GOT3 (cell line): Measurements from ENCODE around the gene CA7.
"Not testable (repeated sequence)": the region's sequence is repeated elsewhere in the genome, so short reads cannot be mapped to it uniquely, and the experiment has no call there.

Experiments
- DNase-seq: peaks from one replicate; lab custom pipeline; 2025; ENCODE audit warnings: mixed read lengths; lab: John Stamatoyannopoulos, UW

Gene CA7

DNA sequence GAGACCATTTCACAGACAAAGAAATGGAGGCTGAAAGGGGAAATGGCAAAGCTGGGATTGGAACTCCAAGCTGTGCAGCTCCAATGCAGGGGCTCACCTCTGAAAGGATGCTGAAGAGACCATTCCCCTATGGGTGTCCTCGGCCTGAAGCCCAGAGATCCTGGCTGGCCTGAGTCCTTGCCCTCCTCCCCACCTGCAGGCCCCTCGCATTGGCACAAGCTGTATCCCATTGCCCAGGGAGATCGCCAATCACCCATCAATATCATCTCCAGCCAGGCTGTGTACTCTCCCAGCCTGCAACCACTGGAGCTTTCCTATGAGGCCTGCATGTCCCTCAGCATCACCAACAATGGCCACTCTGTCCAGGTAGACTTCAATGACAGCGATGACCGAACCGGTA lies 2.6 kb downstream of the CA7 start:
- DNase-seq: no peak

GRCh38 chr16:66847533-66848067 lies 3.4 kb downstream of the CA7 start:
- no peak for DNase-seq

GRCh38 chr16:66848172-66848571 lies 4.0 kb downstream of the CA7 start:
- no peak for DNase-seq

DNA sequence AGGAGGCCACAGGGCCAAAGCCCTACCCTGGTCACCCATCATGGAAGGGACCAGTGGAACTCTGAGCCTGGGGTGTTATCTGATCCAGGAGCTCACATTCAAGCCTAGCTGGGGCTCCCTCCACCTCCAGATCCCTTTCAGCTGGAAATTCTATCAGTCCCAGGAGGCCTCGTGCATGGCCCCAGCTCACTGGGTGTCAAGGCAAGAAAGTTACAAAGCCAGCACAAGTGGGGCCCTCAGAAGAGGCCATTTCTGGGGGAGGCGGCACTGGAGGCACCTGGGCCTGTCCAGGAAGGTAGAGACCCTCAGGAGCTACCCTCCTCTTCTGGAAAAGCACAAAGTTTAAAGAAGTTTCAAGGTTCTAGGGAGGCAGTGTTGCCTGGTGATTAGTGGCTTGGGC lies 4.8 kb downstream of the CA7 start:
- DNase-seq: no peak

DNA sequence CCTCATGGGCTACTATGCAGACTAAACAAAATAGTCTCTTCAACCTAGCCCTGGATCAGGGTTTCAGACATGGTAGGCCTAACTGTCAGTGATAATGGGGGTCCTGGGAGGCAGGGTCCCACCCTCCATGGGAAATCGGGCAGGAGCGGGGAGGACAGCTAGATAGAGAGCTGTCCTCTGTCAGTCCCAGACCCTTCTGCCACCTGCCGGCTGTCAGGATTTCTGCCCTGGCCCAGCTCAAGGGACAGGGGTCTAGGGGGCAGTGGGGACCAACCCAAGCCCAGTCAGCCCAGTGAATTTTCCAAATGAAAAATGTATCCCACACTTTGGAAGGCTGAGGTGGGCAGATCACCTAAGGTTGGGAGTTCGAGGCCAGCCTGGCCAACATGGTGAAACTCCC lies 5.3 kb downstream of the CA7 start:
- no peak for DNase-seq

DNA sequence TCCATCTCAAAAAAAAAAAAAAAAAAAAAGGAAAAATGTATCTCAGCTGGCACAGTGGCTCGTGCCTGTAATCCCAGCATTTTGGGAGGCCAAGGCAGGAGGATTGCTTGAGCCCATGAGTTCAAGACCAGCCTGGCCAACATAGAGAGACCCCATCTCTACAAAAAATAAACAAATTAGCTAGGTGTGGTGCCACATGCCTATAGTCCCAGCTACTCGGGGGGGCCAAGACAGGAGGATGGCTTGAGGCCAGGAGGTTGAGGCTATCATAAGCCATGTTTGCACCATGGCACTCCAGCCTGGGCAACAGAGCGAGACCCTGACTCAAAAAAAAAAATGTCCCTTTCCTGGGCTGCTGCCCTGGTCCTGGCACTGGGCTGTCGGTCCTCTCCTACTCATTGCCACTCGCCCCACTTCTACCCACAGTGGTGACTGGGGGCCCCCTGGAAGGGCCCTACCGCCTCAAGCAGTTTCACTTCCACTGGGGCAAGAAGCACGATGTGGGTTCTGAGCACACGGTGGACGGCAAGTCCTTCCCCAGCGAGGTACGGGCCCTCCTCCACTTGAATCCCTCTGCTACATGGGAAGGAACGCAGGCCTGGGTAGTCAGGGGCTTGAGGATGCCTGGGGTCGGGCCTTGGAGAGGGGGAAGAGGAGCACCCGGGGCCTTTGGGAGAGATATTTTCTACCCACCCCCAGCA lies 6.1 kb downstream of the CA7 start:
- no peak for DNase-seq

DNA sequence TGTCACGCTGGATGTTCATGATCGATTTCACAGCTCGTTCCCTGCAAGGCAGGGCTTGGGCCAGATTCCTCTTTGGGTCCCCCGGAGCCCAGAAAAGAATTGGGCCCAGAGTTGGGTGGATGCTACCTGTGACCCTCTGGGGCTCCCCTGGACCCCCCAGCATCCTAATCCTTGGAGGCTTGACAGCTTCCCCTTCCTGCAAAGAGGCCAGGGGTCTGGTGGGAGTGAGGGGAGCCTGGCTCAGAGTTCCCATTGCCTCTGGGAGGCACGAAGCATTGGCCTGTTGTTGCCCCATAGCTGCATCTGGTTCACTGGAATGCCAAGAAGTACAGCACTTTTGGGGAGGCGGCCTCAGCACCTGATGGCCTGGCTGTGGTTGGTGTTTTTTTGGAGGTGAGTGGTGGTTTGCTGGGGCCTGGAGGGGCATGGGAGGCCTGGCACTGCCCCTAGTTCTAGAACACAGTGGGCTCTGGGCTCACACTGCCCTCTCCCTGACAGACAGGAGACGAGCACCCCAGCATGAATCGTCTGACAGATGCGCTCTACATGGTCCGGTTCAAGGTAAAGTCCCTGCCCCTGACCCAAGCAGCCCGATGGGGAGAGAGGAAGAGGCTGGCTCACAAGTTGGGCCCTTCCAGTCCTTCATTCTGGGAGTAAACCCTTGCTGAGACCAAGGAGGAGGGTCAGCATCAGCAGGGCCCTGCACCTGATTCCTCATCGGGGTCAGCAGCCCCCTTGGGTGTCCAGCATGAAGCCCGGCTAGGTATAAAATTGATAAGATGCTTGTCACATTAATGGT lies 7.2 kb downstream of the CA7 start:
- no peak for DNase-seq

- no peak for DNase-seq
Measured at GRCh38 chr16:66853261-66854139, 9.3 kb downstream of the CA7 start.

DNA sequence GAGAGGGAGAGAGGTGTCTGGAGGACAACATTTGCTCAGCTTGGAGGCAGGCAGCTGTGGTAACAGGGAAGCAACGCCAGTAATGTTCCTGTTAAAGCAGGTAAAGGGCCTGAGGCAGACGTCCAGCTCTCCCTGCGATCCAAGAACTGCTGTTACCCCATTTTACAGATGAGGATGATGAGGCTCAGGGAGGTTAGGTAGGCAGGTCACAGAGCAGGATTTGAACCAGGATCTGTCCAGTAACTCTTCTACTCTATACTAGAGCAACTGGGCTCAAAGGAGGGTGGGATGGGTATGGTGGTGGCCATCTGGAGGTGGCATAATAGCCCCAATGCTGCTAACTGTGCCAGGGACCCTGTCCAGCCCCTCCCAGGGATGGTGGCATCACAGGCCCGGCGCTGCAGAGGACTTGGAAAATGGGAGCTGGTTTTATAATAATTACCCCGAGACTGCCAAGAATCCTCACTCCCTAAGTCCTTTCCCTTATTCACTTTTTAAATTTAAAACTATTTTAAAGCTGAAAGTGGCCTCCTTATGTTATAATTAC lies 12.0 kb downstream of the CA7 start:
- no peak for DNase-seq

DNA sequence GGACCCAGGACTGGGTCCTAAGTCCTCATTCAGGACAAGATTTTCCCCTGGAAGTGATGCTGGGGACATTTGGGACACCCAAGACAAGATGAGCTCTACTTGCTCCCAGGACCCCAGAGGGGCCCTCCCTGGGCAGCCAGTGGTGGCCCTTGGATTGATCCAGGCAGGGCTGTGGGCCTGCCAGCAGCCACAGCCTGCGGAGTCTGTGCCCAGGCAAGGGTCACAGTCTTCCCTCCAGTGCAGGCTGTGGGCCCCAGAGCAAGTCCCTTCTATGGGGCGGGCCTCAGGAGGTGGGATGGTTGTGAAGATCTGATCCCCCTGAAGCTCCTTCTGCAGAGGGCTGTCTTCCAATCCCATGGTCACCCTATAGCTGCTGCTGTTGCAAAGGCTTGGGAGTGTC lies 12.6 kb downstream of the CA7 start:
- no peak for DNase-seq

DNA sequence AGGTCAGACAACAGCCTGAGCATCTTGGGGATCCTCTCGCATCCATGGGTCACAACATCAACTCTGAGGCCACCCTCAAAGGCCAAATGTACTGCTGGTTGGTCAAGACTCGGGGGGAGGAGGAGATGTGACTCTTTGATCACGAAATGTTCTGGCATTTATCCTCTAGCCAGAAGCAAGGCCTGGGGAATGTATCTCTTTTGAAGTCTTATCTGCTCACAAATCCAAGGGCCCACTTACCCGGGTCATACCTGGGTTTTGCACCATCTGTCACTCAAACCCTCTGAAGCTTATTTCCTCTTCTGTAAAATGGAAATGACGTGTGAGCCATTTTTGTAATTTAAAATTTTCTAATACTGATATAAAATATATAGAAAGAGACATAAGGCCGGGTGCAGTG lies 13.2 kb downstream of the CA7 start:
- DNase-seq: no peak

GRCh38 chr16:66858740-66859396 lies 14.7 kb downstream of the CA7 start:
- no peak for DNase-seq

- DNase-seq: no peak
Measured at GRCh38 chr16:66859397-66860068, 15.3 kb downstream of the CA7 start.

GRCh38 chr16:66862023-66862520 lies 17.9 kb downstream of the CA7 start:
- no peak for DNase-seq

DNA sequence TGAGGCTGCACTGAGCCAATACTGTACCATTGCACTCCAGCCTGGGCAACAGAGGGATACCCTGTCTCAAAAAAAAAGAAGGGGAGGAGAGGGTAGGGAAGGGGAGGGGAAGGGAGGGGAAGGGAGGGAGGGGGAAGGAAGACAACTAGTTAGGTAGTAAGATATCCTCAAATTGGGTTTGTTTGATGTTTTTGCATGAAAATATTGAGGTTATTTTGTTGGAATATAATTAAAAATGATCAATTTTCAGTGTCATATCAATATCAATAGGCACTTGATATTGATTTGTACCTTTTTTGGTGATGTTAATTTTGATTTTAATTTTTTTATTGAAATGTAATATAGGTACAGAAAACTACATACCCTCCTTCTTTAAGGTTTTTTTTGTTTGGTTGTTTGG lies 19.5 kb downstream of the CA7 start:
- no peak for DNase-seq

DNA sequence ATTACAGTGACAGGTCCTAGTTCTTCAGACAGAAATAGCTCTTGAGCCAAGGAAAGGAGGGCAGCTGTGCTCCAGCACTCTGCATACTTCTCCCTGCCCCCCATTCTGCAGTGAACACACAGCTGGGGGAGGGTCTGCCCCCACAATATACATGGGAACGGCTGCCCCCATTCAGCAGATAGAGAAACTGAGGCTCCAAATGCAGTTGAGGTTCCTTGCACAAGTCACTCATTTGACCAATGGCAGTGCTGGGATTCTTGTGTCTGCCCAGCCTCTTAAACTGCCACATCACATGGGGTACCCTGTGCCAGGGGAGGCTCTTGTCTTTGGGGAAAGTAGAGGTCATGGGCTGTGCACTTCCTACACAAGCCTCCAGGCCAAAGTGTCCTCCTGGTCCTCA lies 25.2 kb downstream of the CA7 start:
- no peak for DNase-seq

DNA sequence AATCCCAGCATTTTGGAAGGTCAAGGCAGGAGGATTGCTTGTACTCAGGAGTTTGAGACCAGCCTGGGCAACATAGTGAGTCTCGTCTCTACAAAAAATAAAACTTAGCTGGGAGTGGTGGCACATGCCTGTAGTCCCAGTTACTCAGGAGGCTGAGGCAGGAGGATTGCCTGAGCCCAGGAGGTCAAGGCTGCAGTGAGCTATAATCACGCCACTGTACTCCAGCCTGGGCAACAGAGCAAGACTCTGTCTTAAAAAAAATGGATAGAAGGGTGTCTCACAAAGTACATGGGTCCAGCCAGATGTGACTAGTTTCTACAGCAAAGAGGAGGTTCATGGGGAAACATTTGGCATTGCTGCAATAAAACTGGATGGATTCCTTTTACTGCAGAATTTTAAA lies 27.1 kb downstream of the CA7 start:
- not testable (repeated sequence) for DNase-seq

GRCh38 chr16:66871840-66872239 lies 27.6 kb downstream of the CA7 start:
- DNase-seq: no peak

DNA sequence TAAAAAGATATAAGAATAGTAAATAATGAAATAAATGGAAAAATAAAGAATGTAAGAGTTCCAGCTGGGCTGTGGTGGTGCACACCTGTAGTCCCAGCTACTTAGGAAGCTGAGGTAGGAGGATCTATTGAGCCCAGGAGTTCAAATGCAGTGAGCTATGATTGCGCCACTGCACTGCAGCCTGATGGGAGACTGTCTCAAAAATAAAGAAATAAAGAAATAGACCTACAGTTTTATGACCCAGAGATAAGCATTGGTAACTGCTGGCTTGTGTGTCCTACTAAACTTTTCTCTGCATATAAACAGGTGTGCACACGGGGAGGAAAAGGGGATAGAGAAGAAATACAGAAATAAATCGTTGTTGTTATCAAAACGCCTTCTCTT lies 28.3 kb downstream of the CA7 start:
- no peak for DNase-seq

DNA sequence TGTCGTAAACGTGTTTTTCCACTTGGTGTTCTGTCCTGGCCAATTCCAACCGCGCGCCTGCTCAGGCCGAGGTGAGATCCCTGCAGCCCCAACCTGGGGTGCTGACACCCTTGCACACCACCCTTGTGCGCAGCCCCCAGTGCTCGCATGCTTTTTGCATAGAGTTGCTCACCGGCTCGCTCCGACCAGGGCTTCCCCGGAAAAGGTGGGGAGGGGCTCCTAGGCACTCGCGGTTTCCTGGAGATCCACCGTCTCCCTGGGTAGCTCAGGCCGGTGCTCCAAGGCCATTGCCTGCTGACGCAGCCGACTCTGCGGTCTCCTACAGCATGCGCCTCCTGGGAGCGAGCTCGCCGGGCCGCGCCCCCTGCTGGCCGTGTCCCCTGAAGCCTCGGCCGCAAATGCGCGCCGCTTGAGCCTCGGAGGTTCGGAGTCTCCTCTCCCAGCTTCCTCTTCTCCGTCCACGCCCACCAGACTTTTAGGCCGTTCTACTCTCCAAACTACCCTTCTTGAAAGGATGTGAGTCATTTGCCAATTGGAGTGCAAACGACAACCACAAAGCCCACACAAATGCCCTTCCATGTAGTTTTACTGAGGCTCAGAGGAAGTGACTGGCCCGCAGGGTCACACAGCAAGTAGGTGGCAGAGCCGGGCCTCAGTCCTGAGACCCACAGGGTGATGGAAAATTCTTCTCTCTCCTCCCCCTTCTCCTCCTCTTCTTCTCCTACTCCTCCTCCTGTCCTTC lies 28.9 kb downstream of the CA7 start:
- DNase-seq: peak; percentile 93
